ENCODE measurements around the gene PIP5KL1.
"Not testable (repeated sequence)": the region's sequence is repeated elsewhere in the genome, so short reads cannot be mapped to it uniquely, and the experiment has no call there.

Gene PIP5KL1

DNA sequence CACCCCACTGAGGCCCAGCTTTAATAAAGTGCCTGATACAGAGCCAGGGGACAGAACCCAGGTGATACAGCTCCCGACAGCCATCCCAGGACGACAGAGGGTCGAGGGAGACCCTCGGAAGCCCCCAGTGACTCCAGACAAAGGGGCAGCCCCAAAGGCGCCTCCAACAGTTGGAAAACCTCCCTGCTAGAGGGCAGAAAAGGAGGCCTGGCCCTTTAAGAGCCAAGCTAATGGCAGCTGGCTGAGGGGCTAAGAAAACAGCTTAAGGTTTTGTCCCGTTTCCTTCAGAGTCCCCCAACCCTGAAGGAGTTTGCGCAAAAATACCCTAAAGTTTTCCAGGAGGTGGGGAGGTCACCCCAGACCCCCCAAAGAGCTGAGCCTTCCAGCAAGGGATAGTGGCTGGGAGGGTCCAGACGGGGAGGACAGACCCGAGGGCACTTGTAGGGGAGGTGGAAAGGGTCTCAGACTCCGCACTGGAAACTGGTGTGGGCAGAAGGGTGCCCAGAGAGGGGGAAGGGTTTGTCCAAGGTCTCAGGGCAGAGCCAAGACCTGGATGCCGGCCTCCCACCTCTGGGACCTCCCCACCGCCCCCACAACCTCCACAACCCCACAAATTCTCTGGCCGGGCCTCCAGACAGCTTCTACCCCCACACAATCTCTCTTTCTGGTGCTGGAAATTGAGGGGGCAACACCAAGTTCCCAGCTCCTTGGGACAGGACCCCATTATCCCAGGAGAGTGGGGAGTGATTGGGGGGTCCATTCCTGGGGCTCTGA lies 44.9 kb downstream of the PIP5KL1 start:
- Histone ChIP-seq H3K9me3 (no peaks in the 10 kb centered on the region), H3K27ac (peak overlapping the region; percentile 35 to 38), H3K36me3 (peaks cover 59 to 80% (median 63%) of the 10 kb centered on the region in 3 donors), H3K4me1 (peaks cover 0 to 21% (median 18%) of the 10 kb centered on the region in 4 donors), H3K4me3 (no peak overlapping the region), H3K27me3 (no peaks in the 10 kb centered on the region)
- intact Hi-C loops (cut with DNase I; ENCODE audit: low total_unique reads): no loop called here
- no peak for DNase-seq
- TF ChIP-seq, protein P1, sequence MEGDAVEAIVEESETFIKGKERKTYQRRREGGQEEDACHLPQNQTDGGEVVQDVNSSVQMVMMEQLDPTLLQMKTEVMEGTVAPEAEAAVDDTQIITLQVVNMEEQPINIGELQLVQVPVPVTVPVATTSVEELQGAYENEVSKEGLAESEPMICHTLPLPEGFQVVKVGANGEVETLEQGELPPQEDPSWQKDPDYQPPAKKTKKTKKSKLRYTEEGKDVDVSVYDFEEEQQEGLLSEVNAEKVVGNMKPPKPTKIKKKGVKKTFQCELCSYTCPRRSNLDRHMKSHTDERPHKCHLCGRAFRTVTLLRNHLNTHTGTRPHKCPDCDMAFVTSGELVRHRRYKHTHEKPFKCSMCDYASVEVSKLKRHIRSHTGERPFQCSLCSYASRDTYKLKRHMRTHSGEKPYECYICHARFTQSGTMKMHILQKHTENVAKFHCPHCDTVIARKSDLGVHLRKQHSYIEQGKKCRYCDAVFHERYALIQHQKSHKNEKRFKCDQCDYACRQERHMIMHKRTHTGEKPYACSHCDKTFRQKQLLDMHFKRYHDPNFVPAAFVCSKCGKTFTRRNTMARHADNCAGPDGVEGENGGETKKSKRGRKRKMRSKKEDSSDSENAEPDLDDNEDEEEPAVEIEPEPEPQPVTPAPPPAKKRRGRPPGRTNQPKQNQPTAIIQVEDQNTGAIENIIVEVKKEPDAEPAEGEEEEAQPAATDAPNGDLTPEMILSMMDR (IDR thresholded peaks at IDR 0.05): no peak

DNA sequence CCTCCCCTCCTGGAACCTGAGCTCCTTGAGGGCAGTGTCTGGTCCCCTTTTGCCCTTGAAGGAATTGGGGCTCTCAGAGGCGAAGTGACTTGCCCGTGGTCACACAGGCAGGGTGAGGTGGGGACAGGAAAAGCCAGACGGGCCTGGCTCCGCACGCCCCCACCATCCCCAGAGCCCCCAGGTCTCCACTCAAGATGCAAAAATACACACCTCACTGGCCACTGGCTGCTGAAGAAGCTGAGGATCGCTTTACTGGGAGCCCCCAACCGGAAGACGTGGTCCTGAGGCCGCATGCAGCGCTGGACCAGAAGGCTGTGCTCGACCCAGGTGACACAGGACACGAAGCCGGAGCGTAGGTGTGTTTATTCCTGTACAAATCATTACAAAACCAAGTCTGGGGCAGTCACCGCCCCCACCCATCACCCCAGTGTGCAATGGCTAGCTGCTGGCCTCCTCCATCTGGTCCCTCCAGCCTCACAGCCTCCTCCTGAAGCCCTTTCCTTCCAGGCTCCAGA lies 45.5 kb downstream of the PIP5KL1 start:
- Histone ChIP-seq H3K9me3 (no peaks in the 10 kb centered on the region), H3K27ac (peak overlapping the region; percentile 35 to 38), H3K27me3 (no peaks in the 10 kb centered on the region), H3K4me3 (no peak overlapping the region), H3K36me3 (peaks cover 52 to 74% (median 56%) of the 10 kb centered on the region in 3 donors), H3K4me1 (peaks cover 0 to 21% (median 18%) of the 10 kb centered on the region in 4 donors)
- intact Hi-C loops (cut with DNase I; ENCODE audit: low total_unique reads): no loop called here
- DNase-seq: no peak
- TF ChIP-seq, protein P1 (IDR thresholded peaks at IDR 0.05): no peak

DNA sequence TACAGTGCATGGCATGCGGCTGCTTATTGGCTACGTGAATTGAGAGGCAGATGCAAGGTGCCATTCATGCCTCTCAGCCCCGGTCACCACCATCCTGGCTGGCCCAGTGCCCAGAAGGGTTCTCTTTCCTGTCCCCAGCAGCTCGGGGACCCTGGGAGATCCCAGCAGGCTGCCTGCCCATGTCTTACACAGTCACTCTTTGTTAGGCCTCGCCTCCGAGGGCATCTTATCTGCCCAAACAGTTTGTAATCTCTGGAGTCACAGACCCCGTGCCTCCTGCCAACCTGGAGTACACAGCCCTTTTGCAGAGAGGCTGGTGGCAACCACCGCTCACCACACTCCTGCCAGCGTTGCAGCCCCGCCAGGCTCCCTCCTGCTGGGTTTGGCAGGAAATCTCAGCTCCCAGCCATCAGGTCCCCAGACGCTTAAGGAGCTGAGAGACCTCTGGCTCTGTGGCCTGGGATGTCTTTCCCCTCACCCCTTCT lies 46.1 kb downstream of the PIP5KL1 start:
- TF ChIP-seq, protein P1 (IDR thresholded peaks at IDR 0.05): no peak

DNA sequence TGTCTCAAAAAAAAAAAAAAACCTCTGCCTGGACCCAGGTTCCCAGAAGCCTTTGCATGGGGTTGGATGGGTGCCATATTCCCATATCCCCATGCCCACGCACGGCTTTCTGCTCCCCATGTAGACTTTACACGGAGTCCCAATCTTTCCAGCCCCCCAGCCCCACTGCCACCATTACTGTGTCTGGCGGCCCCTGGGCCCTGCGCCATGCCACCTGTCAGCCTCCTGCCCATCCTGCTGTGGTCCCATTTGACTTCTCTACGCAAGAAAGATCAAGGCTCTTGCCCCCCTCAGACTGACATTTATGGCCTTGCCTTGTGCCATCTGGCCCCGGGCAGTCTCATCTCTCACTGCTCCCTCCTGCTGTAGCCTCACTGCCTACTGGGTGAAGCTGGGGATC lies 46.6 kb downstream of the PIP5KL1 start:
- TF ChIP-seq, protein P1 (IDR thresholded peaks at IDR 0.05): no peak
- DNase-seq: no peak
- Histone ChIP-seq H3K4me3 (no peak overlapping the region), H3K27ac (peak overlapping the region; percentile 35 to 38), H3K9me3 (no peaks in the 10 kb centered on the region), H3K4me1 (peaks cover 0 to 21% (median 18%) of the 10 kb centered on the region in 4 donors), H3K27me3 (no peaks in the 10 kb centered on the region), H3K36me3 (peaks cover 41 to 64% (median 45%) of the 10 kb centered on the region in 3 donors)
- intact Hi-C loops (cut with DNase I; ENCODE audit: low total_unique reads): no loop called here

More for the DNA sequence above, 46.1 kb downstream of the PIP5KL1 start:
- Histone ChIP-seq H3K9me3 (no peaks in the 10 kb centered on the region), H3K4me3 (no peak overlapping the region), H3K4me1 (peaks cover 0 to 21% (median 18%) of the 10 kb centered on the region in 4 donors), H3K36me3 (peaks cover 46 to 68% (median 50%) of the 10 kb centered on the region in 3 donors), H3K27ac (peak overlapping the region; percentile 35 to 38), H3K27me3 (no peaks in the 10 kb centered on the region)
- intact Hi-C loops (cut with DNase I; ENCODE audit: low total_unique reads): no loop called here
- peak in 1 of 2 donors; percentile 81 for DNase-seq

DNA sequence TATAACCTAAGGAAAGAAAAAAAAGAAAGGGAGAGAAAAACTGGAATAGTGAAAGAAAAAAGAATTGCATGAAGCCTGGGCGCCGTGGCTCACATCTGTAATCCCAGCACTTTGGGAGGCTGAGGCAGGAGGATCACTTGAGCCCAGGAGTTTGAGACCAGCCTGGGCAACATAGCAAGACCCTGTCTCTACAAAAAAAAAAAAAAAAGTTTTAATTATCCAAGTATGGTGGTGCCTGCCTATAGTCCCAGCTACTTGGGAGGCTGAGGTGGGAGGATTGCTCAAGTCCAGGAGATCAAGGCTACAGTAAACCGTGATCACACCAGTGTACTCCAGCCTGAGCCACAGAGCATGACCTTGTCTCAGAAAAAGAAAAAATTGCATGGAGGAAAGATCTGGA lies 48.9 kb downstream of the PIP5KL1 start:
- H3K27ac ChIP-seq; H3K9me3 ChIP-seq; intact Hi-C loops (cut with DNase I; ENCODE audit: low total_unique reads); DNase-seq; H3K27me3 ChIP-seq; H3K4me3 ChIP-seq: not testable (repeated sequence)
- H3K4me1 ChIP-seq: peaks cover 0 to 38% (median 34%) of the 10 kb centered on the region in 4 donors
- peaks cover 20 to 42% (median 25%) of the 10 kb centered on the region in 3 donors for H3K36me3 ChIP-seq

DNA sequence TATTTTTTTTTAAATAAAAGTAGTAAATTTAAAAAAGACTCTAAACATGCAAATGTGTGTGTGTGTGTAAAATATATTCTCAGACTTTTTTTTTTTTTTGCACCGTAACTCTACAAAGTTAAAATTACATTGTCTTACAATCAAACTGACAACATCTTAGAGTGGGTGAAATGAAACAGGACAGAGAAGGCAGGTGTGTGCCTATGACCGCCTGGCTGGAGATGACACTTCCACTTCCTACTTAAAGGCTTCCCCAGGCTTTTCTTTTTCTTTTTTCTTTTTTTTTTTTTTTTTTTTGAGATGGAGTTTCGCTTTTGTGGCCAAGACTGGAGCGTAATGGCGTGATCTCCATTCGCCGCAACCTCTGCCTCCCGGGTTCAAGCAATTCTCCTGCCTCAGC lies 50.4 kb downstream of the PIP5KL1 start:
- TF ChIP-seq, protein P1 (IDR thresholded peaks at IDR 0.05): no peak
- Histone ChIP-seq H3K27me3 (no peaks in the 10 kb centered on the region), H3K36me3 (peaks cover 5 to 26% (median 10%) of the 10 kb centered on the region in 3 donors), H3K4me1 (peaks cover 0 to 48% (median 40%) of the 10 kb centered on the region in 4 donors), H3K9me3 (no peaks in the 10 kb centered on the region), H3K4me3 (no peak overlapping the region), H3K27ac (no peak overlapping the region)
- intact Hi-C loops (cut with DNase I; ENCODE audit: low total_unique reads): no loop called here
- DNase-seq: no peak
